Esophagus squamous epithelium (tissue), 4 donors: ENCODE measurements around the gene FAM216B.

Experiments
- POLR2A ChIP-seq, 4 donors: fragments of 450-650 bp; IDR thresholded peaks; one replicate each; pipeline ENCODE4 v1.6.1; 2017; ENCODE audit warnings: antibody characterized with exemption in 4 of 4, mild to moderate bottlenecking in 4 of 4, moderate library complexity in 3 of 4
- TF ChIP-seq, protein P1 (sequence below), 6 experiments: fragments of 450-650 bp in 4 of 6; fragments of 200-600 bp in 2 of 6; sonication (generic) in 2 of 6; IDR thresholded peaks; one replicate each; pipeline ENCODE4 v1.5.1; 2016 to 2019; ENCODE audit warnings: antibody characterized with exemption in 6 of 6, mild to moderate bottlenecking in 4 of 6, moderate library complexity in 4 of 6

- TF ChIP-seq, protein P1, sequence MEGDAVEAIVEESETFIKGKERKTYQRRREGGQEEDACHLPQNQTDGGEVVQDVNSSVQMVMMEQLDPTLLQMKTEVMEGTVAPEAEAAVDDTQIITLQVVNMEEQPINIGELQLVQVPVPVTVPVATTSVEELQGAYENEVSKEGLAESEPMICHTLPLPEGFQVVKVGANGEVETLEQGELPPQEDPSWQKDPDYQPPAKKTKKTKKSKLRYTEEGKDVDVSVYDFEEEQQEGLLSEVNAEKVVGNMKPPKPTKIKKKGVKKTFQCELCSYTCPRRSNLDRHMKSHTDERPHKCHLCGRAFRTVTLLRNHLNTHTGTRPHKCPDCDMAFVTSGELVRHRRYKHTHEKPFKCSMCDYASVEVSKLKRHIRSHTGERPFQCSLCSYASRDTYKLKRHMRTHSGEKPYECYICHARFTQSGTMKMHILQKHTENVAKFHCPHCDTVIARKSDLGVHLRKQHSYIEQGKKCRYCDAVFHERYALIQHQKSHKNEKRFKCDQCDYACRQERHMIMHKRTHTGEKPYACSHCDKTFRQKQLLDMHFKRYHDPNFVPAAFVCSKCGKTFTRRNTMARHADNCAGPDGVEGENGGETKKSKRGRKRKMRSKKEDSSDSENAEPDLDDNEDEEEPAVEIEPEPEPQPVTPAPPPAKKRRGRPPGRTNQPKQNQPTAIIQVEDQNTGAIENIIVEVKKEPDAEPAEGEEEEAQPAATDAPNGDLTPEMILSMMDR (IDR thresholded peaks at IDR 0.05) = no peak
- no peak for TF ChIP-seq POLR2A (IDR thresholded peaks at IDR 0.05)
Measured at GRCh38 chr13:42807241-42807640, 25.9 kb downstream of the FAM216B start.
